HEK293 (cell line): ENCODE measurements around the gene ZNF541.

Experiments
- CTCF ChIP-seq: fragments of 450-650 bp; formaldehyde crosslinking; IDR thresholded peaks from 2 replicates; pipeline ENCODE4 v1.5.1; 2016; ENCODE audit warnings: missing biosample characterization, missing genetic modification characterization
- KLF9 ChIP-seq: fragments of 450-650 bp; formaldehyde crosslinking; IDR thresholded peaks from 2 replicates; pipeline ENCODE4 v1.5.1; 2016; ENCODE audit warnings: missing biosample characterization, missing genetic modification characterization, low read depth
- ZNF133 ChIP-seq: fragments of 450-650 bp; formaldehyde crosslinking; IDR thresholded peaks from 2 replicates; pipeline ENCODE4 v1.5.1; 2016; ENCODE audit warnings: missing biosample characterization, missing genetic modification characterization
- ZNF621 ChIP-seq: fragments of 450-650 bp; formaldehyde crosslinking; IDR thresholded peaks from 2 replicates; pipeline ENCODE4 v1.5.1; 2017; ENCODE audit warnings: missing biosample characterization, missing genetic modification characterization
- ZNF830 ChIP-seq: fragments of 450-650 bp; IDR thresholded peaks from 2 replicates; pipeline ENCODE4 v1.5.0; 2018; ENCODE audit warnings: missing biosample characterization, missing genetic modification characterization, low read depth, mild to moderate bottlenecking, moderate library complexity

- no peak for TF ChIP-seq ZNF133 (tag by site-specific recombination)
- no peak for TF ChIP-seq CTCF (tag by site-specific recombination)
- TF ChIP-seq ZNF621 (tag by site-specific recombination), result no peak
- TF ChIP-seq ZNF830 (tag by site-specific recombination), result no peak
- no peak for TF ChIP-seq KLF9 (tag by site-specific recombination)
Observed at GRCh38 chr19:47581605-47582319, 8.8 kb upstream of the ZNF541 start.
